WTC11 (cell line): Measurements from ENCODE around the gene PGP.

ENCODE experiments used
- CTCF ChIP-seq: fragments of 200-600 bp; IDR thresholded peaks from 2 replicates; pipeline ENCODE4 v1.8.0; 2022; ENCODE audit warnings: antibody characterized with exemption
- ETV6 ChIP-seq: sonication (generic); formaldehyde crosslinking; IDR thresholded peaks from 2 replicates; pipeline ENCODE4 v1.8.1; 2022; ENCODE audit warnings: mild to moderate bottlenecking, missing genetic modification reagents
- MYBL2 ChIP-seq: sonication (generic); formaldehyde crosslinking; IDR thresholded peaks from 2 replicates; pipeline ENCODE4 v1.8.1; 2023; ENCODE audit warnings: mild to moderate bottlenecking, moderate library complexity, missing genetic modification reagents
- NR2C2 ChIP-seq: sonication (generic); formaldehyde crosslinking; IDR thresholded peaks from 2 replicates; pipeline ENCODE4 v1.8.0; 2022; ENCODE audit warnings: mild to moderate bottlenecking, missing genetic modification reagents
- SMAD4 ChIP-seq: sonication (generic); formaldehyde crosslinking; IDR thresholded peaks from 2 replicates; pipeline ENCODE4 v1.8.0; 2022; ENCODE audit warnings: mild to moderate bottlenecking, missing genetic modification reagents
- USF2 ChIP-seq: sonication (generic); formaldehyde crosslinking; IDR thresholded peaks from 2 replicates; pipeline ENCODE4 v1.8.1; 2023; ENCODE audit warnings: mild to moderate bottlenecking, missing genetic modification reagents, moderate library complexity
- ZNF232 ChIP-seq: sonication (generic); formaldehyde crosslinking; IDR thresholded peaks from 2 replicates; pipeline ENCODE4 v1.8.0; 2022; ENCODE audit warnings: mild to moderate bottlenecking, missing genetic modification reagents

- no peak; the same call in 1 of the 2 replicates for TF ChIP-seq SMAD4 (CRISPR knock-in tag)
- no peak for TF ChIP-seq CTCF
- TF ChIP-seq ETV6, result no peak
- TF ChIP-seq NR2C2 (CRISPR knock-in tag), result no peak
- TF ChIP-seq MYBL2 (CRISPR knock-in tag), result no peak
- no peak; the same call in 1 of the 2 replicates for TF ChIP-seq USF2 (CRISPR knock-in tag)
- TF ChIP-seq ZNF232, result no peak
These were observed 19.1 kb downstream of the PGP start for GRCh38 chr16:2195322-2196161.
